HG03565 (cell line): ENCODE data around the gene TMEM171.

Experiments used
- ATAC-seq: cut with Tn5 transposase; IDR thresholded peaks from one replicate; pipeline ENCODE4 v1.9.1; 2021; ENCODE audit warnings: mild to moderate bottlenecking, moderate library complexity; ENCODE audit not compliant: unreplicated experiment

TMEM171 gene

GRCh38 chr5:73151766-73152410 lies 31.5 kb downstream of the TMEM171 start:
- ATAC-seq: no peak

DNA sequence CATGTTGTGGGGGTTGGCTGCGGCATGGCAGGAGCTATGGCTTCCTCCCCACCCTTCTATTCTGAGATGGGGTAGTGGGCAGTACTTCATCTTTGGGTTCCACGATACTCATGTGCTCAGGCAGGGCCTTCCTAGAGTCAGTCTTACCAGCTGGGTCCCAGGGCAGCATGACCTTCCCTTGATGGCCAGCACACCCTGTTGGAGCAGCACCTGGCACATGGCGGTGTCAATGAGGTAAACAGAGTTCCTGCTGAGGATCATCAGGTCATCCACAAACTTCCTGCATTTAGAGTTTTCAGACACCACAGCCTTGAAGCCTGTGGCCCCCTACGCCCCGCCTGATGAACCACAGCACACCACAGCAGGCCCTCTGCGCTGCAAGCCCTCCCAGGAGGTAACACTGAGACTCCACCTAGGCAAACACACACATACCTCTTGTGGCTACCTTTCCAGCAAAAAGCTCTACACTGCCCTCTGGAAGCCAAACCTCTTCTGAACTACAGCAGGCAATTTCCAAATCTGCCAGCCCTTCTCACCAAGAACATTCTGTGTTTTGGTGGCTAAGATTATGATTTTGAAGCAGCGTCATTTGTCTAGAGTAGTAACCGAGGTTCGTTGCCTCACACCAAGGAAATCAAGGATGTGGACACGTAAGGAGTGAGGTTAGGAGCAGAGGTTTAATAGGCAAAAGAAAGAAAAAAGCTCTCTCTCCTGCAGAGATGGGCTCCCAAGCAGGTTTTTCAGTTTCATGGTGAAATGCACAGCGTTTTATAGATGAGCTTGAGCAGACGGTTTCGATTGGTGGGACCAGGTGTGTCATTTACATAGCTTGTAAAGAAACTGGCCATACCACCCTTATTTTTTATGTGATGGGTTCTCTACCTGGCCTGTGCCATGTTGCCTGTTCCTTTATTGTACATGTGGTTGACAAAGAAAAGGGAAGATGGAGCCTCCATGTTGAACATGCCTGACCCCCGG lies 32.3 kb downstream of the TMEM171 start:
- no peak for ATAC-seq

- ATAC-seq: no peak
Measured at GRCh38 chr5:73153513-73153912, 33.1 kb downstream of the TMEM171 start.

DNA sequence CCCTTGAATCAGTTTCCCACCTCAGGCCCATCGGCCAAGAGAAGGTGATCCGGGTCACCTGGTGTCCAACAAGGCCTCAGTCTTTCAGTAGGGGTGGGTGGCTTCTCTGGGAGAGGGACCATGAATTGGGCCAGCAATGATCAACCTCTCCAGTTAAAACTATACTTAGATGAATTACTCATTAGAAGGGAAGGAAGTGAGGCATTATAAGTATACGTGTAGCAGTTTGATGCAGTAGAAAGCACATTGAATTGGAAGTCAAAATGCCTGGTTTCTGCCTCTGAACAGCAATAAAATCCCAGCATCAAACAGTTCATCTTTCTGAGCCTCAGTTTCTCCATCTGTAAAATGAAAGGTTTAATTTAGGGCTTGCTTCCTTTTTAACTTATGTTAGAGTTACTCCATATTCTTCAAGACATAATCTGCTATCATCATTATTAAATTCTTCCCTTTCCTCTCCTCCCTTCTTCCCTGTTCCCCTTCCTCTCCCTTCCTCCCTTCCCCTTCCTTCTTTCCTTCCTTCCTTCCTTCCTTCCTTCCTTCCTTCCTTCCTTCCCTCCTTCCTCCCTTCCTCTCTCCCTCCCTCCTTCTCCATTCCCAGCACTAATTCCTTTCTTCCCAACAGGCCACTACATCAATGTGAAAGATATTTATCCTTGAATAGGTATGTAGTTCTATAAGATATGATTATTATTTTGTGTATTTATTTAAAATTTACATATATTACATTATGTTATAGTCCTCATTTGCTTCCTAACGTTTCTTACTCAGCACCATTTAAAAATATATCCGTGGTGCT lies 34.0 kb downstream of the TMEM171 start:
- ATAC-seq: no peak

- no peak for ATAC-seq
Measured at GRCh38 chr5:73155271-73156222, 35.2 kb downstream of the TMEM171 start.

DNA sequence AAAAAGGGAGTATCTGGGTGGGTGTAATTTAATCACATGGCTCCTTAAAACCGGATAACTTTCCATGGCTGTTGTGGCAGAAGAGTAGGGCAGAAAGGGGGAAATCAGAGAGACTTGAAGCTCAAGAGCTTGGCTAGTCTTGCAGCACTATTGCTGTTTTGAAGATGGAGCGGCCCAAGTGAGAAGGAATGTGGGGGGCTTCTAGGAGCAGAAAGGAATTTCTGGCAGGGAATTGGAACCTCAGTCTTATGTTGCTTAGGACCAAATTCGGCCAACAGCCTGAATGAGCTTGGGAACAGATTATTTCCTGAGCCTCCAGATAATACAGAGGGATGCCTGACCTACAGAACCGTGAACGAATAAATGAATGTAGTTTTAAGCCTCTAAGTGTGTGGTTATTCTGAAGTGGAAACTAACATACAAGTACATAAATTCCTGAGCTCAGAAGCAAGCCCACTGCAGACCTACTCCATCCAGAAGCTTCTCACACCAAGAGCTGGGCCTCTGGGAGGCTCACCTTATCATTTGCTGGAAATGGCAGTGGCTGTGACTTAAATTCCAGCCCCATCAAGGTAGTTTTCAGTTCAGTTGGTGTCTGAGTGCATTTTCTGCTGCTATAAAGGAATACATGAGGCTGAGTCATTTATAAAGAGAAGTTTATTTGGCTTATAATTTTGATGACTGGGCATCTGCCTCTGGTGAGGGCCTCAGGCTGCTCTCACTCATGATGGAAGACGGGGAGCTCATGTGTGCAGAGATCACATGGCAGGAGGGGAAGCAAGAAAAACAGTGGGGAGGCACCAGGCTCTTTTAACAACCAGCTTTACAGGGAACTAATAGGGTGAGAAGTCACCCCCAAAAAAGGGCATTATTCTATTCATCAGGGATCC lies 37.3 kb downstream of the TMEM171 start:
- no peak for ATAC-seq

DNA sequence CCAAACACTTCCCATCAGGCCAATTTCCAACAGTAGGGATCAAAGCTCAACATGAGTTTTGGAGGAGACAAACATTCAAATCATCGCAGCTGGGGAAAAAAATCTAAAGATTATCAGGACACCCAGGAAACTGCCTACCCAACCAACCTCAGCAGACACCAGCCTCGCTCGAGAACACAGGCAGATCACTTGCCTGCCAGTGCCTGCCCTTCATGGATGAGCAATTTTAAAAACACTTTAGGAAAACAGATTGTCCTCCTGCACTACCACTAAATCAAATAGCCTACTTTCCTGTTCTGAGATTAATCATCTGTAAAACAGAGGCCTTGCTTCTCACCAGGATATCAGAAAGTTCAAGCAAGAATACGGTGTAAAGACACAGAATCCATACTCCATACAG lies 37.9 kb downstream of the TMEM171 start:
- no peak for ATAC-seq

- ATAC-seq: peak; percentile 89
Measured at GRCh38 chr5:73160239-73160671, 39.9 kb downstream of the TMEM171 start.

- no peak for ATAC-seq
Measured at GRCh38 chr5:73170522-73170921, 50.1 kb downstream of the TMEM171 start.

GRCh38 chr5:73171495-73171894 lies 51.1 kb downstream of the TMEM171 start:
- no peak for ATAC-seq

DNA sequence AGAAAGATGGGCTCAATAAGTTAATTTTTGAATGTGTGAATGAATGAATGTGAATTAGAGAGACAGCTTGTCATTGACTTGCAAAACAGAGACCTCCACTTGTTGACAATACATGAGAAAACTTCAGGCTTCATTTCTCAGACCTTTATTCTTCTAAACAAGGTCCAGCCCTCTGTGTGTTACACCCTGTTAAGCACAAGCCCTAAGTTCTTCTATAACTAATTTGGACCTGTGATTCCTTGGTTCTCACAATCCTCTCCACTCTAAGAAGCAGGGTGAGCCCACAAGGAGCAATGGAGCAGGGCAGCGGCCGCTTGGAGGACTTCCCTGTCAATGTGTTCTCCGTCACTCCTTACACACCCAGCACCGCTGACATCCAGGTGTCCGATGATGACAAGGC lies 52.6 kb downstream of the TMEM171 start, which contains the start of gene TMEM174:
TMEM174 (plus strand) TSS at position 243 of the 400 bp plus-strand sequence; CDS start at position 294, 51 bp downstream.
- no peak for ATAC-seq

DNA sequence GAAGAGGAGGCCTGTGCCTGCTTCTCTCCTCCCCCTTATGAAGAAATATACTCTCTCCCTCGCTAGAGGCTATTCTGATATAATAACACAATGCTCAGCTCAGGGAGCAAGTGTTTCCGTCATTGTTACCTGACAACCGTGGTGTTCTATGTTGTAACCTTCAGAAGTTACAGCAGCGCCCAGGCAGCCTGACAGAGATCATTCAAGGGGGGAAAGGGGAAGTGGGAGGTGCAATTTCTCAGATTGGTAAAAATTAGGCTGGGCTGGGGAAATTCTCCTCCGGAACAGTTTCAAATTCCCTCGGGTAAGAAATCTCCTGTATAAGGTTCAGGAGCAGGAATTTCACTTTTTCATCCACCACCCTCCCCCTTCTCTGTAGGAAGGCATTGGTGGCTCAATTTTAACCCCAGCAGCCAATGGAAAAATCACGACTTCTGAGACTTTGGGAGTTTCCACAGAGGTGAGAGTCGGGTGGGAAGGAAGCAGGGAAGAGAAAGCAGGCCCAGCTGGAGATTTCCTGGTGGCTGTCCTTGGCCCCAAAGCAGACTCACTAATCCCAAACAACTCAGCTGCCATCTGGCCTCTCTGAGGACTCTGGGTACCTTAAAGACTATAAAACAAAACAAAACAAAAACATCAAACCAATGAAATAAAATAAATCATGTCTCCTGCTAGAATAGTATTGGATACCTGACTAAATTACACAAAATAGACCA lies 53.9 kb downstream of the TMEM171 start:
- ATAC-seq: no peak

GRCh38 chr5:73176250-73176649 lies 55.9 kb downstream of the TMEM171 start:
- no peak for ATAC-seq

GRCh38 chr5:73178265-73178664 lies 57.9 kb downstream of the TMEM171 start:
- ATAC-seq: no peak

DNA sequence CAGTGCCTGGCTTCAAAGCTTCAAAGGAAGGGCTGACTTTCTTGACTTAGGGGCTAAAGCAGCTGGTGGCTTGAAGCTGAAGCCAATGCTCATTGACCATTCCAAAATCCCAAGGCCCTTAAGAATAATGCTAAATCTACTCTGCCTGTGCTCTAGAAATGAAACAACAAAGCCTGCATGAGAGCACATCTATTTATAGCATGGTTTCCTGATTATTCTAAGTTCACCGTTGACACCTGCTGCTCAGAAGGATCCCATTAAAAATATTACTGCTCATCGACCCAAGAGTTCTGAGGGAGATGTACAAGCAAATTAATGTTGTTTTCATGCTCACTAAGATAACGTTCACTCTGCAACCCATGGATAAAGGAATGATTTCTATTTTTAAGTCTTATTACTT lies 59.4 kb downstream of the TMEM171 start:
- no peak for ATAC-seq

GRCh38 chr5:73180566-73180965 lies 60.2 kb downstream of the TMEM171 start:
- ATAC-seq: no peak
